ENCODE measurements around the gene CCDC146.
"Not testable (repeated sequence)": the region's sequence is repeated elsewhere in the genome, so short reads cannot be mapped to it uniquely, and the experiment has no call there.

- TF ChIP-seq PBX3 (CRISPR knock-in tag; IDR thresholded peaks at IDR 0.05; ENCODE audit: borderline replicate concordance); GATA4 (IDR thresholded peaks at IDR 0.05; ENCODE audit: borderline replicate concordance, low read depth); PRDM4 (CRISPR knock-in tag; IDR thresholded peaks at IDR 0.05; ENCODE audit: borderline replicate concordance); CTCF (CRISPR knock-in tag; IDR thresholded peaks at IDR 0.05); ETV6 (CRISPR knock-in tag; conservative IDR thresholded peaks at IDR 0.05); ELF4 (CRISPR knock-in tag; IDR thresholded peaks at IDR 0.05; ENCODE audit: borderline replicate concordance); BCLAF1 (IDR thresholded peaks at IDR 0.05); ZNF274 (CRISPR knock-in tag; IDR thresholded peaks at IDR 0.05): not testable (repeated sequence)
Measured at GRCh38 chr7:77219701-77220331, 97.4 kb downstream of the CCDC146 start.
